HG02970 (cell line): ENCODE results near the gene ARHGEF12.

ENCODE experiments used
- ATAC-seq: cut with Tn5 transposase; IDR thresholded peaks from one replicate; pipeline ENCODE4 v1.9.1; 2021; ENCODE audit warnings: mild to moderate bottlenecking, moderate library complexity, moderate number of reproducible peaks; ENCODE audit not compliant: unreplicated experiment, low FRiP score

The ARHGEF12 gene

GRCh38 chr11:120528749-120529148 is 192.5 kb downstream of the ARHGEF12 start:
- ATAC-seq: no peak

- ATAC-seq: no peak
Observed at GRCh38 chr11:120529214-120529613, 193.0 kb downstream of the ARHGEF12 start.

GRCh38 chr11:120529911-120530310 is 193.7 kb downstream of the ARHGEF12 start:
- no peak for ATAC-seq

- no peak for ATAC-seq
Observed at GRCh38 chr11:120532082-120532831, 196.0 kb downstream of the ARHGEF12 start.

- no peak for ATAC-seq
Observed at GRCh38 chr11:120532832-120533196, 196.6 kb downstream of the ARHGEF12 start.

GRCh38 chr11:120536091-120536796 is 200.0 kb downstream of the ARHGEF12 start:
- no peak for ATAC-seq

- no peak for ATAC-seq
Observed at GRCh38 chr11:120536797-120537169, 200.6 kb downstream of the ARHGEF12 start.

GRCh38 chr11:120537996-120538395 is 201.8 kb downstream of the ARHGEF12 start:
- no peak for ATAC-seq

- no peak for ATAC-seq
Observed at GRCh38 chr11:120538707-120539106, 202.5 kb downstream of the ARHGEF12 start.
